Measurements from ENCODE around the gene GRM8. TPM values are rescaled to one million over a fixed set of nuclear protein-coding genes. Genes with fewer than 3 reads are reported as not detected.

GRM8 gene
- total RNA-seq, 4 donors from 2014 or later, result not detected

- WGBS, result 73% methylated on average over 2 of the region's 2 CpGs
- H3K9me3 ChIP-seq, result no peaks in the 10 kb centered on the region
- TF ChIP-seq CTCF (IDR thresholded peaks at IDR 0.05) (no peak), EP300 (IDR thresholded peaks at IDR 0.05) (no peak), POLR2A (IDR thresholded peaks at IDR 0.05) (no peak), POLR2AphosphoS5 (IDR thresholded peaks at IDR 0.05) (no peak)
Observed at GRCh38 chr7:127135871-127136485, 116.8 kb downstream of the GRM8 start.

GRCh38 chr7:127123220-127123619 is 129.5 kb downstream of the GRM8 start:
- Histone ChIP-seq H3K4me3 (no peak overlapping the region), H3K27me3 (no peaks in the 10 kb centered on the region), H3K9me3 (no peaks in the 10 kb centered on the region), H3K36me3 (no peaks in the 10 kb centered on the region), H3K27ac (no peak overlapping the region), H3K4me1 (no peaks in the 10 kb centered on the region)
- DNase-seq (ENCODE audit: low spot score in 2 of 2), result no peak
- WGBS, result 50% methylated on average over 4 of the region's 4 CpGs
- TF ChIP-seq POLR2AphosphoS5 (IDR thresholded peaks at IDR 0.05) (no peak), POLR2A (IDR thresholded peaks at IDR 0.05) (no peak), CTCF (IDR thresholded peaks at IDR 0.05) (no peak), EP300 (IDR thresholded peaks at IDR 0.05) (no peak)

More at GRCh38 chr7:127135871-127136485, 116.8 kb downstream of the GRM8 start:
- DNase-seq (ENCODE audit: low spot score in 2 of 2), result no peak
- no peaks in the 10 kb centered on the region for H3K4me1 ChIP-seq
- no peak overlapping the region for H3K4me3 ChIP-seq
- no peaks in the 10 kb centered on the region for H3K27me3 ChIP-seq
- H3K27ac ChIP-seq, result no peak overlapping the region
- no peaks in the 10 kb centered on the region for H3K36me3 ChIP-seq

GRCh38 chr7:127119517-127119916 is 133.2 kb downstream of the GRM8 start:
- no peaks in the 10 kb centered on the region for H3K4me1 ChIP-seq
- no peaks in the 10 kb centered on the region for H3K27me3 ChIP-seq
- no peak overlapping the region for H3K4me3 ChIP-seq
- no peak for TF ChIP-seq EP300 (IDR thresholded peaks at IDR 0.05)
- no peak for TF ChIP-seq POLR2AphosphoS5 (IDR thresholded peaks at IDR 0.05)
- TF ChIP-seq CTCF (IDR thresholded peaks at IDR 0.05), result no peak
- TF ChIP-seq POLR2A (IDR thresholded peaks at IDR 0.05), result no peak
- DNase-seq (ENCODE audit: low spot score in 2 of 2), result no peak
- no peak overlapping the region for H3K27ac ChIP-seq
- no peaks in the 10 kb centered on the region for H3K9me3 ChIP-seq
- WGBS, result 72% methylated on average over 2 of the region's 2 CpGs
- H3K36me3 ChIP-seq, result no peaks in the 10 kb centered on the region

GRCh38 chr7:127114742-127115265 is 137.9 kb downstream of the GRM8 start:
- Histone ChIP-seq H3K4me3 (no peak overlapping the region), H3K4me1 (no peaks in the 10 kb centered on the region), H3K36me3 (no peaks in the 10 kb centered on the region), H3K27ac (no peak overlapping the region), H3K27me3 (no peaks in the 10 kb centered on the region), H3K9me3 (no peaks in the 10 kb centered on the region)
- no peak for DNase-seq (ENCODE audit: low spot score in 2 of 2)
- TF ChIP-seq POLR2A (IDR thresholded peaks at IDR 0.05) (no peak), CTCF (IDR thresholded peaks at IDR 0.05) (no peak), EP300 (IDR thresholded peaks at IDR 0.05) (no peak), POLR2AphosphoS5 (IDR thresholded peaks at IDR 0.05) (no peak)
- 53% methylated on average over 3 of the region's 3 CpGs for WGBS

- no peaks in the 10 kb centered on the region for H3K4me1 ChIP-seq
- TF ChIP-seq CTCF (IDR thresholded peaks at IDR 0.05), result peak in 1 of 2 donors; percentile 30
- no peak for TF ChIP-seq POLR2AphosphoS5 (IDR thresholded peaks at IDR 0.05)
- DNase-seq (ENCODE audit: low spot score in 2 of 2), result no peak
- H3K27ac ChIP-seq, result no peak overlapping the region
- H3K9me3 ChIP-seq, result no peaks in the 10 kb centered on the region
- H3K4me3 ChIP-seq, result no peak overlapping the region
- no peaks in the 10 kb centered on the region for H3K36me3 ChIP-seq
- WGBS, result 17% methylated on average over 5 of the region's 5 CpGs
- no peaks in the 10 kb centered on the region for H3K27me3 ChIP-seq
Observed at GRCh38 chr7:127107601-127108007, 145.1 kb downstream of the GRM8 start.

Data from suprapubic skin (tissue), 4 donors.